HepG2 (cell line): ENCODE measurements around the gene PARP1. TPM values are rescaled to one million over a fixed set of nuclear protein-coding genes. Genes with fewer than 3 reads are reported as not detected.
A peak's percentile ranks its signal among the peaks of the same experiment; 100 is the strongest.

ENCODE experiments used
- ATAC-seq: fragments of 200-7000 bp; cut with Tn5 transposase; 3 replicates; pipeline ENCODE4 v1.9.1; 2020; ENCODE audit warnings: mild to moderate bottlenecking, moderate library complexity
- BruUV-seq: library from RNA; stranded (reverse); fragments of 400-500 nt; replicated peaks from 2 replicates; lab custom pipeline; 2021; lab: Mats Ljungman, UMichigan
- CTCF ChIA-PET: fragments of 300-600 bp; formaldehyde crosslinking; extraction: SDS; loops from one replicate; lab custom pipeline; 2021; ENCODE audit warnings: low total read pairs, inconsistent platforms, low intra/inter-chr PET ratio; lab: Yijun Ruan, JAX
- POLR2A ChIA-PET: fragments of 350-600 bp; sonication (Branson Sonifier 250); formaldehyde crosslinking; loops from one replicate; lab custom pipeline; 2020; ENCODE audit warnings: antibody characterized with exemption, inconsistent platforms; lab: Yijun Ruan, JAX
- DNase-seq: peaks from one replicate; pipeline ENCODE4 v3.0.0-alpha.2; 2015; ENCODE audit warnings: low spot score
- FAIRE-seq: peaks from 3 replicates; lab custom pipeline; 2011; peaks lifted over from hg19 to GRCh38; lab: Jason Lieb, UNC
- H2AFZ ChIP-seq: one replicate; pipeline ENCODE4 v1.6.1; 2011; ENCODE audit warnings: low read length, inconsistent platforms
- H3K27ac ChIP-seq: fragments of 300-600 bp; 3 replicates; pipeline ENCODE4 v1.8.0; 2011; ENCODE audit warnings: mixed run types, mild to moderate bottlenecking, mixed read lengths, low read length, inconsistent platforms; ENCODE audit not compliant: insufficient read depth; ENCODE audit errors: extremely low read length
- H3K27me3 ChIP-seq, 2 experiments: fragments of 200-600 bp in 1 of 2; 2 replicates in 1 of 2; 3 replicates in 1 of 2; pipeline versions ENCODE4 v1.6.0 to v1.8.0; 2011; ENCODE audit warnings: low read length in 2 of 2, mild to moderate bottlenecking in 2 of 2, moderate library complexity in 2 of 2, inconsistent platforms in 1 of 2; ENCODE audit not compliant: insufficient read depth in 2 of 2, control insufficient read depth in 1 of 2
- H3K36me3 ChIP-seq, 2 experiments: fragments of 200-600 bp in 1 of 2; replicated peaks in 1 of 2; 2 replicates in 1 of 2; 3 replicates in 1 of 2; pipeline versions ENCODE4 v1.5.1 to v1.8.0; 2011; ENCODE audit warnings: low read length in 2 of 2, inconsistent platforms in 1 of 2; ENCODE audit not compliant: insufficient read depth in 2 of 2, control insufficient read depth in 1 of 2
- H3K4me1 ChIP-seq: 2 replicates; pipeline ENCODE4 v1.5.1; 2012; ENCODE audit warnings: low read length, inconsistent platforms; ENCODE audit not compliant: insufficient read depth
- H3K4me2 ChIP-seq: 2 replicates; pipeline ENCODE4 v1.6.0; 2011; ENCODE audit warnings: low read depth, low read length, inconsistent platforms
- H3K4me3 ChIP-seq, 3 experiments: fragments of 200-600 bp in 1 of 3; sonication (generic), shearing (Covaris generic) in 1 of 3; replicated peaks in 1 of 3; 2 replicates each; pipeline ENCODE4 v1.5.1; 2011 to 2016; ENCODE audit warnings: low read length in 3 of 3, inconsistent platforms in 2 of 3, low read depth in 2 of 3, mild to moderate bottlenecking in 2 of 3, control low read depth in 1 of 3, mixed read lengths in 1 of 3; ENCODE audit not compliant: insufficient read depth in 1 of 3
- H3K79me2 ChIP-seq: one replicate; pipeline ENCODE4 v1.6.1; 2011; ENCODE audit warnings: low read length, inconsistent platforms; ENCODE audit not compliant: insufficient read depth
- H3K9ac ChIP-seq: 2 replicates; pipeline ENCODE4 v1.6.0; 2011; ENCODE audit warnings: mild to moderate bottlenecking, low read depth, low read length, inconsistent platforms; ENCODE audit not compliant: insufficient read depth
- H3K9me3 ChIP-seq: 2 replicates; pipeline ENCODE4 v1.5.1; 2012; ENCODE audit warnings: mild to moderate bottlenecking, low read length
- H4K20me1 ChIP-seq: 2 replicates; pipeline ENCODE4 v1.6.0; 2011; ENCODE audit warnings: inconsistent platforms, mild to moderate bottlenecking, low read length, moderate library complexity; ENCODE audit not compliant: insufficient read depth
- BCL6 ChIP-seq: IDR thresholded peaks from 2 replicates; pipeline ENCODE4 v1.6.1; 2016; ENCODE audit warnings: missing genetic modification reagents, missing compliant biosample characterization
- PAF1 ChIP-seq: IDR thresholded peaks from 2 replicates; pipeline ENCODE4 v1.6.1; 2016; ENCODE audit warnings: missing genetic modification reagents, missing compliant biosample characterization
- SMARCE1 ChIP-seq: fragments of 450-650 bp; IDR thresholded peaks from 2 replicates; pipeline ENCODE4 v1.6.1; 2017; ENCODE audit warnings: borderline replicate concordance
- TARDBP ChIP-seq: sonication (generic); formaldehyde crosslinking; IDR thresholded peaks from 2 replicates; pipeline ENCODE4 v1.8.0; 2022; ENCODE audit warnings: mild to moderate bottlenecking, missing genetic modification reagents
- ZMYM3 ChIP-seq: sonication (generic); formaldehyde crosslinking; IDR thresholded peaks from 2 replicates; pipeline ENCODE4 v1.5.1; 2020; ENCODE audit warnings: mild to moderate bottlenecking, missing genetic modification reagents
- ZNF17 ChIP-seq: sonication (generic); formaldehyde crosslinking; IDR thresholded peaks from 2 replicates; pipeline ENCODE4 v1.5.0; 2020; ENCODE audit warnings: mild to moderate bottlenecking, missing genetic modification reagents
- ZNF24 ChIP-seq: fragments of 450-650 bp; IDR thresholded peaks from 2 replicates; pipeline ENCODE4 v1.6.1; 2017; ENCODE audit warnings: antibody characterized with exemption, mild to moderate bottlenecking
- WGBS: methylation state at CpG from one replicate; pipeline ENCODE4 v1.1.6; 2017; ENCODE audit warnings: low lambda C conversion rate; 5-methylcytosine and 5-hydroxymethylcytosine counted together
- in situ Hi-C: cut with HindIII; loops from 2 replicates; pipeline ENCODE4 v1.10.0; 2017; ENCODE audit warnings: low pct_unique_long_range_greater_than_20kb; ENCODE audit not compliant: extremely low pct_ligation_motif_present
- intact Hi-C: fragments of 100-400 bp; cut with micrococcal nuclease; formaldehyde crosslinking; loops from one replicate; pipeline ENCODE4 v1.10.0; 2022; ENCODE audit not compliant: unreplicated experiment
- polyA plus RNA-seq, 8 experiments: library from polyadenylated mRNA; depleted of rRNA in 3 of 8; stranded (reverse) in 7 of 8; unstranded in 1 of 8; fragments of >200 nt; fragmentation: Illumina TruSeq in 4 of 8; extraction: Trizol in 4 of 8; gene quantifications; 2 replicates each; pipeline versions ENCODE4 v1.2.1 to v1.2.3, GENCODE V29; 2011 to 2016; ENCODE audit warnings: low read depth in 4 of 8, missing spikeins in 1 of 8, mixed read lengths in 1 of 8; ENCODE audit not compliant: insufficient read depth in 1 of 8
- total RNA-seq, 5 experiments: library from RNA; depleted of rRNA; stranded (reverse); fragments of >200 nt; fragmentation: Illumina TruSeq; extraction: Trizol; gene quantifications; 2 replicates each; pipeline ENCODE4 v1.2.3, GENCODE V29; 2016; ENCODE audit warnings: low read depth in 1 of 5
- TF ChIP-seq, protein P1 (sequence below): sonication (generic); formaldehyde crosslinking; IDR thresholded peaks from 2 replicates; pipeline ENCODE4 v1.8.0; 2022; ENCODE audit warnings: missing genetic modification reagents, mild to moderate bottlenecking, moderate library complexity, borderline replicate concordance
- TF ChIP-seq, protein P2 (sequence below): IDR thresholded peaks from 2 replicates; pipeline ENCODE4 v1.6.1; 2016; ENCODE audit warnings: missing compliant biosample characterization, missing genetic modification reagents, borderline replicate concordance

PARP1 gene
- total and polyA plus RNA-seq, 2 of the 13 experiments (the other 11 are each of a cell fraction or from before 2014, with no cell fraction given): 50.1 to 85.2 TPM

DNA sequence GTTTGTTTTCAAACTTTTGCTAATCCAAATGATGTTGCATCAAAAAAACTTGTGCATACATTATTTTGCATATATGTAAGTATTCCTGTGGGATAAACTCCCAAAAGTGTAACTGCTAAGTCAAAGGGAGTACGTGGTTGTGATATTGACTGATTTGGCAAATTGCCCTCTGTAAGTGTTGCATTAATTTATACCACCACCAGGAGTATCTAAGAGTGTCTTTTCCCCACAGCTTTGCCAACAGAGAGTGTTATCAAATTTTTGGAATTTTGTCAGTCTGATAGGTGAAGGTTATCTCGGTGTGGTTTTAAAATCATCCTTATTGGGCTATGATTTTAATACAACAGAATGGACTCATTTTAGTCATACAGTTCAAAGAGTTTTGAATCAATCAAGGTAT, 30.1 kb upstream of the PARP1 start:
- H4K20me1 ChIP-seq: no peaks in the 10 kb centered on the region

DNA sequence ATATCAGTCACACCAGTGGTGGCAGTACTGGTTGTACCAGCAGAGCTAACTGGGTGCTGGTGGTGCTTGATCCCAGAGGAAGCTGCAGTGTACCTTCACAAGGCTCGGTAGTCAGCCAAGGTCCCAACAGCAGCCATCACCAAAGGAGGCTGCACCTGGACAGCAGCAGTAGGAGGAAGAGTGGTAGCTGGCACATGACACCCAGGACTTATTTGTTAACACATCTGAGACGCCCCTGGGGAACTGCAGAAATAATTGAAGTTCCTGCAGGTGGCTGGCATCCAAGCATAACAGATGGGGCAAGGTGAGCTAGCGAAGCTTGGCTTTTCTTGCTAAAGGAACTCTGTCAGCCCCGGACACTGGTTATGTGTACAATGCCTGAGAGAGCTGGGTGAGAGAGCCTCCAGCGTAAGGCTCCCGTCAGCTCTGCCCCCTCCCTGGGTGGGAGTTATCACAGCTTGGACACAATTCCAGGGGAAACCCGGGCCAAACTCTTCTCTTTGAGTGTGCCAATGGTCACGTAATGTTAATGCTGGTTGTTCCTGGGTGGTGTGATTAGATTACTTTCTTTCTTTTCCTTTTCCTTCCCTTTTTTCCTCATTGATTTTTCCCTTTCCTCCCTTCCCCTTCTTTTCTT, 29.1 kb upstream of the PARP1 start:
- Histone ChIP-seq H3K4me1 (no peaks in the 10 kb centered on the region), H3K27ac (no peak overlapping the region), H2AFZ (no peak overlapping the region), H3K36me3 (no peaks in the 10 kb centered on the region), H3K4me3 (no peak overlapping the region), H3K9me3 (no peaks in the 10 kb centered on the region), H3K4me2 (no peak overlapping the region), H3K27me3 (peaks cover 0 to 5% of the 10 kb centered on the region in 2 experiments; a peak in 2 of 5 replicates), H3K9ac (no peak overlapping the region), H4K20me1 (no peaks in the 10 kb centered on the region), H3K79me2 (no peaks in the 10 kb centered on the region)
- BruUV-seq: no TSS peak
- CTCF ChIA-PET: no interaction called here
- ATAC-seq: no peak
- in situ Hi-C loops (no loop called here), intact Hi-C loops (no loop called here)
- 28% methylated on average over 8 of the region's 8 CpGs for WGBS
- POLR2A ChIA-PET: no interaction called here
- no peak for DNase-seq
- FAIRE-seq: no peak
- TF ChIP-seq, protein P1, sequence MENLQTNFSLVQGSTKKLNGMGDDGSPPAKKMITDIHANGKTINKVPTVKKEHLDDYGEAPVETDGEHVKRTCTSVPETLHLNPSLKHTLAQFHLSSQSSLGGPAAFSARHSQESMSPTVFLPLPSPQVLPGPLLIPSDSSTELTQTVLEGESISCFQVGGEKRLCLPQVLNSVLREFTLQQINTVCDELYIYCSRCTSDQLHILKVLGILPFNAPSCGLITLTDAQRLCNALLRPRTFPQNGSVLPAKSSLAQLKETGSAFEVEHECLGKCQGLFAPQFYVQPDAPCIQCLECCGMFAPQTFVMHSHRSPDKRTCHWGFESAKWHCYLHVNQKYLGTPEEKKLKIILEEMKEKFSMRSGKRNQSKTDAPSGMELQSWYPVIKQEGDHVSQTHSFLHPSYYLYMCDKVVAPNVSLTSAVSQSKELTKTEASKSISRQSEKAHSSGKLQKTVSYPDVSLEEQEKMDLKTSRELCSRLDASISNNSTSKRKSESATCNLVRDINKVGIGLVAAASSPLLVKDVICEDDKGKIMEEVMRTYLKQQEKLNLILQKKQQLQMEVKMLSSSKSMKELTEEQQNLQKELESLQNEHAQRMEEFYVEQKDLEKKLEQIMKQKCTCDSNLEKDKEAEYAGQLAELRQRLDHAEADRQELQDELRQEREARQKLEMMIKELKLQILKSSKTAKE: no peak
- TF ChIP-seq BCL6 (CRISPR knock-in tag): no peak
- no peak for TF ChIP-seq SMARCE1
- no peak for TF ChIP-seq ZNF24

More for the DNA sequence above, 30.1 kb upstream of the PARP1 start:
- no peak for FAIRE-seq
- peaks cover 0 to 1% of the 10 kb centered on the region in 2 experiments; a peak in 2 of 5 replicates for H3K27me3 ChIP-seq
- H3K79me2 ChIP-seq: no peaks in the 10 kb centered on the region
- no peaks in the 10 kb centered on the region for H3K36me3 ChIP-seq
- no peaks in the 10 kb centered on the region for H3K4me1 ChIP-seq
- H3K4me3 ChIP-seq: no peak overlapping the region
- H3K27ac ChIP-seq: no peak overlapping the region
- no TSS peak for BruUV-seq
- H3K4me2 ChIP-seq: no peak overlapping the region
- 27% methylated on average over 2 of the region's 2 CpGs for WGBS
- intact Hi-C loops: no loop called here
- H3K9ac ChIP-seq: no peak overlapping the region
- TF ChIP-seq ZNF17 (CRISPR knock-in tag): no peak
- TF ChIP-seq ZMYM3 (CRISPR knock-in tag): no peak
- TF ChIP-seq TARDBP: no peak
- TF ChIP-seq PAF1 (CRISPR knock-in tag): no peak
- TF ChIP-seq, protein P2, sequence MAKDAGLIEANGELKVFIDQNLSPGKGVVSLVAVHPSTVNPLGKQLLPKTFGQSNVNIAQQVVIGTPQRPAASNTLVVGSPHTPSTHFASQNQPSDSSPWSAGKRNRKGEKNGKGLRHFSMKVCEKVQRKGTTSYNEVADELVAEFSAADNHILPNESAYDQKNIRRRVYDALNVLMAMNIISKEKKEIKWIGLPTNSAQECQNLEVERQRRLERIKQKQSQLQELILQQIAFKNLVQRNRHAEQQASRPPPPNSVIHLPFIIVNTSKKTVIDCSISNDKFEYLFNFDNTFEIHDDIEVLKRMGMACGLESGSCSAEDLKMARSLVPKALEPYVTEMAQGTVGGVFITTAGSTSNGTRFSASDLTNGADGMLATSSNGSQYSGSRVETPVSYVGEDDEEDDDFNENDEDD (CRISPR knock-in tag): no peak
- TF ChIP-seq, all 625 proteins: peak for 0
- no peak overlapping the region for H2AFZ ChIP-seq
- ChIA-PET CTCF (no interaction called here), POLR2A (no interaction called here)
- in situ Hi-C loops: no loop called here
- ATAC-seq (no peak), DNase-seq (peak; percentile 10)
- no peaks in the 10 kb centered on the region for H3K9me3 ChIP-seq
